ENCODE data around the gene EPB42.
A peak's percentile ranks its signal among the peaks of the same experiment; 100 is the strongest.

EPB42 gene

GRCh38 chr15:43220991-43221403 lies at the start of gene EPB42:
Gene EPB42 (minus strand): TSS chr15:43221018. CDS start chr15:43220825, 193 bp downstream.
- H3K9me3 ChIP-seq = no peaks in the 10 kb centered on the region

GRCh38 chr15:43270113-43270665 lies 49.4 kb upstream of the EPB42 start:
- H3K27me3 ChIP-seq (ENCODE audit: low read depth) = peaks cover 3% of the 10 kb centered on the region; the same call in 1 of the 2 replicates
- no peaks in the 10 kb centered on the region for H3K36me3 ChIP-seq (replicated peaks)
- H3K4me1 ChIP-seq = no peaks in the 10 kb centered on the region
- in situ Hi-C loops (cut with MboI; ENCODE audit: low sequenced_read_pairs) = no loop called here
- no peak for DNase-seq (ENCODE audit: low spot score in 2 of 2)
- peaks cover 3% of the 10 kb centered on the region; the same call in 1 of the 2 replicates for H3K9me3 ChIP-seq
- no peak overlapping the region for H3K4me3 ChIP-seq

More at GRCh38 chr15:43220991-43221403, at the start of gene EPB42:
- H3K4me1 ChIP-seq = no peaks in the 10 kb centered on the region
- in situ Hi-C loops (cut with MboI; ENCODE audit: low sequenced_read_pairs) = no loop called here
- DNase-seq (ENCODE audit: low spot score in 2 of 2) = no peak
- H3K27me3 ChIP-seq (ENCODE audit: low read depth) = no peaks in the 10 kb centered on the region
- no peaks in the 10 kb centered on the region for H3K36me3 ChIP-seq (replicated peaks)
- H3K4me3 ChIP-seq = no peak within 1 kb of the TSS

- in situ Hi-C loops (cut with MboI; ENCODE audit: low sequenced_read_pairs) = no loop called here
- peak in 1 of 2 experiments; percentile 33 for DNase-seq (ENCODE audit: low spot score in 2 of 2)
- no peak overlapping the region for H3K4me3 ChIP-seq
Observed at GRCh38 chr15:43268111-43269105, 47.6 kb upstream of the EPB42 start.

GRCh38 chr15:43267439-43267838 lies 46.6 kb upstream of the EPB42 start:
- no peaks in the 10 kb centered on the region for H3K36me3 ChIP-seq (replicated peaks)
- in situ Hi-C loops (cut with MboI; ENCODE audit: low sequenced_read_pairs) = no loop called here
- no peaks in the 10 kb centered on the region for H3K4me1 ChIP-seq
- no peak overlapping the region for H3K4me3 ChIP-seq
- peaks cover 6% of the 10 kb centered on the region for H3K27me3 ChIP-seq (ENCODE audit: low read depth)
- H3K9me3 ChIP-seq = peaks cover 3% of the 10 kb centered on the region; the same call in 1 of the 2 replicates
- DNase-seq (ENCODE audit: low spot score in 2 of 2) = no peak

More at GRCh38 chr15:43268111-43269105, 47.6 kb upstream of the EPB42 start:
- H3K9me3 ChIP-seq = peaks cover 3% of the 10 kb centered on the region; the same call in 1 of the 2 replicates
- H3K36me3 ChIP-seq (replicated peaks) = no peaks in the 10 kb centered on the region
- peaks cover 6% of the 10 kb centered on the region for H3K27me3 ChIP-seq (ENCODE audit: low read depth)
- H3K4me1 ChIP-seq = no peaks in the 10 kb centered on the region

GRCh38 chr15:43266834-43267233 lies 46.0 kb upstream of the EPB42 start, which contains the start of gene TGM5:
Gene TGM5 (minus strand): TSS chr15:43266928. CDS start chr15:43266849, 79 bp downstream.
- in situ Hi-C loops (cut with MboI; ENCODE audit: low sequenced_read_pairs) = no loop called here
- H3K27me3 ChIP-seq (ENCODE audit: low read depth) = peaks cover 6% of the 10 kb centered on the region
- DNase-seq (ENCODE audit: low spot score in 2 of 2) = no peak

GRCh38 chr15:43266386-43266785 lies 45.6 kb upstream of the EPB42 start:
- DNase-seq (ENCODE audit: low spot score in 2 of 2) = no peak
- Histone ChIP-seq H3K36me3 (replicated peaks) (no peaks in the 10 kb centered on the region), H3K27me3 (ENCODE audit: low read depth) (peaks cover 6% of the 10 kb centered on the region), H3K4me3 (no peak overlapping the region), H3K9me3 (no peaks in the 10 kb centered on the region), H3K4me1 (no peaks in the 10 kb centered on the region)
- in situ Hi-C loops (cut with MboI; ENCODE audit: low sequenced_read_pairs) = no loop called here

More at GRCh38 chr15:43266834-43267233, 46.0 kb upstream of the EPB42 start, which contains the start of gene TGM5:
- H3K9me3 ChIP-seq = no peaks in the 10 kb centered on the region
- no peaks in the 10 kb centered on the region for H3K4me1 ChIP-seq
- H3K4me3 ChIP-seq = no peak within 1 kb of the TSS
- H3K36me3 ChIP-seq (replicated peaks) = no peaks in the 10 kb centered on the region

- no peak for DNase-seq (ENCODE audit: low spot score in 2 of 2)
- no peaks in the 10 kb centered on the region for H3K9me3 ChIP-seq
- peaks cover 3% of the 10 kb centered on the region; the same call in 1 of the 2 replicates for H3K27me3 ChIP-seq (ENCODE audit: low read depth)
Observed at GRCh38 chr15:43260011-43260615, 39.3 kb upstream of the EPB42 start.

GRCh38 chr15:43258781-43259180 lies 38.0 kb upstream of the EPB42 start:
- DNase-seq (ENCODE audit: low spot score in 2 of 2) = no peak
- Histone ChIP-seq H3K27me3 (ENCODE audit: low read depth) (peaks cover under 1% of the 10 kb centered on the region; the same call in 1 of the 2 replicates), H3K9me3 (no peaks in the 10 kb centered on the region), H3K4me1 (no peaks in the 10 kb centered on the region), H3K4me3 (no peak overlapping the region), H3K36me3 (replicated peaks) (no peaks in the 10 kb centered on the region)
- in situ Hi-C loops (cut with MboI; ENCODE audit: low sequenced_read_pairs) = no loop called here

More at GRCh38 chr15:43260011-43260615, 39.3 kb upstream of the EPB42 start:
- no peak overlapping the region for H3K4me3 ChIP-seq
- H3K4me1 ChIP-seq = no peaks in the 10 kb centered on the region
- no peaks in the 10 kb centered on the region for H3K36me3 ChIP-seq (replicated peaks)
- in situ Hi-C loops (cut with MboI; ENCODE audit: low sequenced_read_pairs) = no loop called here

GRCh38 chr15:43256341-43256740 lies 35.5 kb upstream of the EPB42 start:
- Histone ChIP-seq H3K4me1 (no peaks in the 10 kb centered on the region), H3K9me3 (no peaks in the 10 kb centered on the region), H3K4me3 (no peak overlapping the region), H3K36me3 (replicated peaks) (no peaks in the 10 kb centered on the region), H3K27me3 (ENCODE audit: low read depth) (no peaks in the 10 kb centered on the region)
- in situ Hi-C loops (cut with MboI; ENCODE audit: low sequenced_read_pairs) = no loop called here
- DNase-seq (ENCODE audit: low spot score in 2 of 2) = no peak

GRCh38 chr15:43255376-43255775 lies 34.6 kb upstream of the EPB42 start:
- no peak overlapping the region for H3K4me3 ChIP-seq
- H3K36me3 ChIP-seq (replicated peaks) = no peaks in the 10 kb centered on the region
- in situ Hi-C loops (cut with MboI; ENCODE audit: low sequenced_read_pairs) = no loop called here
- H3K4me1 ChIP-seq = no peaks in the 10 kb centered on the region
- H3K27me3 ChIP-seq (ENCODE audit: low read depth) = no peaks in the 10 kb centered on the region
- H3K9me3 ChIP-seq = no peaks in the 10 kb centered on the region
- no peak for DNase-seq (ENCODE audit: low spot score in 2 of 2)

GRCh38 chr15:43253431-43254403 lies 32.9 kb upstream of the EPB42 start:
- Histone ChIP-seq H3K4me1 (no peaks in the 10 kb centered on the region), H3K9me3 (no peaks in the 10 kb centered on the region), H3K27me3 (ENCODE audit: low read depth) (no peaks in the 10 kb centered on the region), H3K36me3 (replicated peaks) (no peaks in the 10 kb centered on the region), H3K4me3 (no peak overlapping the region)
- no peak for DNase-seq (ENCODE audit: low spot score in 2 of 2)
- in situ Hi-C loops (cut with MboI; ENCODE audit: low sequenced_read_pairs) = no loop called here

- in situ Hi-C loops (cut with MboI; ENCODE audit: low sequenced_read_pairs) = no loop called here
- Histone ChIP-seq H3K4me1 (no peaks in the 10 kb centered on the region), H3K4me3 (no peak overlapping the region), H3K9me3 (no peaks in the 10 kb centered on the region), H3K27me3 (ENCODE audit: low read depth) (no peaks in the 10 kb centered on the region), H3K36me3 (replicated peaks) (no peaks in the 10 kb centered on the region)
- no peak for DNase-seq (ENCODE audit: low spot score in 2 of 2)
Observed at GRCh38 chr15:43251871-43252250, 31.0 kb upstream of the EPB42 start.
